ENCODE measurements around the gene PLIN5.
"Not testable (repeated sequence)": the region's sequence is repeated elsewhere in the genome, so short reads cannot be mapped to it uniquely, and the experiment has no call there.

The PLIN5 gene

DNA sequence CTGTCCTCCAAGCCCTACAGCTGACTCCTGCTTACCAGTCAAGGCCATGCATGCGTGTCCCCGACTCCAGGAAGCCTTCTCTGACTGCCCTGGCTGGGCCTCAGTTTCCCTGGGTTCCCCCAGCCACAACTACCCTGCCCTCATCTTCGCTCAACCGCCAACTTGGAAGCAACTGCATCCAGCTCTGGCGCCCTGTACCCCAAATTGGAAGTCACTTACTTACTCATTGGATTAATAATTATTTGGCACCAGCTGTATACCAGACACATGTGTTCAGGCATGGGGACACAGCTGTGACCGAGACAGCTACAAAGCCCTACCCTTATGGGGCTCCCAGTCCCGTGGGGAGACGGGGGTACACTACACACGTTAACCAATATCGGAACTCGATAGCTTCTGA is 35.4 kb upstream of the PLIN5 start:
- no peak for DNase-seq (ENCODE audit: extremely low read depth in 1 of 2, low read depth in 1 of 2)

DNA sequence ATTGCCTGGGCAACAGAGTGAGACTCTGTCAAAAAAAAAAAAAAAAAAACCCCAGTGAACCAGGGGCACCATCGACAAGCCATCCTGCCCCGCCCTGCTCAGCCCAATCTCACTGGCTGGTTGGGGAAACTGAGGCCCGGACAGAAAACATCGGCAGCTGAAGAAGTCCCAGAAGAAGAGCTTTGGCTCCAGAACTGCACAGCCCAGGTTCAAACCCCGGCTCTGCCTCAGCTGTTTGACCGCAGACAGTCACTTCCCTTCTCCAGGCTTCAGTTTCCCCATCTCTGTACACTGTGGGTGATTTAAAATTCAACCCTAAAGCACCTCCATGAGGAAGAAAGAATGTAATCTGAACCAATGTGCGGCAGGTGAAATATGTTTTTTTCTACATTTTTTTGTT is 33.9 kb upstream of the PLIN5 start:
- no peak for DNase-seq (ENCODE audit: extremely low read depth in 1 of 2, low read depth in 1 of 2)

DNA sequence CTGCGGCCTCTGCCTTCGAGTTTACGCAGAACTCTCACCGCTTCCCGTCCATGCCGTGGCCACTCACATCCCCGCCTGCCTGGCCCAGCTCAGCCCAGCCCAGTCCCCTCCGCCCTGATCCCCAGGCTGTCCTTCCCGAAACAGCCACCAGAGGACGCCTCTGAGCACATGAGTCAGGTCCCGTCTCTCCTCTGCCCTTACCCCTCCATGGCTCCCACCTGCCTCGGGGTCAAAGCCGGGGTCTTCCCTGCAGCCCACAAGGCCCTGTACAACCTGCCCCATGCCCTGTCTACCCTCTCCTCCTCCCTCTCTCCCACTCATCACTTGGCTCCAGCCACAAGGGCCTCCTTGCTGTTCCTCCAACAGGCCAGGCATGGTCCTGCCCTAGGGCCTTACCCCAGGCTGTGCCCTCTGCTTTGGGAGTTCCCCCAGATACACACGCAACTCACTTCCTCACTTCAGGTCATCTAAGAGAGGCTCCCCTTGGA is 32.6 kb upstream of the PLIN5 start:
- peak; percentile 23 to 41 for DNase-seq (ENCODE audit: extremely low read depth in 1 of 2, low read depth in 1 of 2)

DNA sequence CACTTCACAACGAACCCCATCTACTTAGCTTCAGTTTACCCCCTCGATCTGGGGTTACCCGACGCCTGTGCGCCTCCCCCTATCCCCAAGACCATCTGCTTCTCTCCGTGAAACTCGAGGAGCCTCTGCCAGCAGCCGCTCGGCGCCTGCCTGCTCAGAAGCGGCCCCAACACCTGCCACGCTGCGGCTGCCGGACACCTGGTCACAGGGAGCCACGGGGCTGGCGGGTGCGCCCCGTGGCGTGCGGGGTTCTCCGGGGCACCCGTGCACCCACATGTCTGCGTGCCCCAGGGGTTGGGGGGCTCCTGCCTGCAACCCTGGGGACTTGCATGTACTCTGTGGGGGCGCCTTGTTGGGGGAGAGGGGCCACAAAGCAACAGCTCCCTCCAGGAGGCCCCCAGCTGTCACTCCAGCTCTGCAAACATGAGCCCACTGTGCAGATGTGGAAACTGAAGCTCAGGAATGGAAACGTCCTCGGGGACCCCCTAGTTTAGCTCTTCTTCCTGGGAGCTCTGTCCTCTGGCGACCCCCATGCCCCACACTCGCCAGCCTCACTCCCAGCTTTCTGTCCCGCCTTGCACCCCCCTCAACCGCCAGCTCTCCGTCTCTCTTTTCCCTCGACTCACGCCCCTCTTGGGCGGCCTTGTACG is 31.5 kb upstream of the PLIN5 start:
- DNase-seq (ENCODE audit: extremely low read depth in 1 of 2, low read depth in 1 of 2) = no peak

DNA sequence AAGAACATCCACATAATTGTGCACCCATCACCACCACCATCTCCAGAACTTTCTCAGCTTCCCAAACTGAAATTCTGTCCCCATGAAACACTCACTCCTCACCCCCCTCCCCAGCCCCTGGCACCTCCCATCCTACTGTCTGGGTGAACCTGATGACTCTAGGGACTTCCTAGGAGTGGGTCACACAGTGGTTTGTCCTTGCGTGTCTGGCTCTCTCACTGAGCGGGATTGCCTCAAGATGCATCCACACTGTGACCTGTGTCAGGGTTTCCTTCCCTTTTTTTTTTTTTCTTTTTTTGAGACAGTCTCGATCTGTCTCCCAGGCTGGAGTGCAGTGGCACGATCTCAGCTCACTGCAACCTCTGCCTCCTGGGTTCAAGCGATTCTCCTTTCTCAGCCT is 28.5 kb upstream of the PLIN5 start:
- not testable (repeated sequence) for DNase-seq (ENCODE audit: extremely low read depth in 1 of 2, low read depth in 1 of 2)

DNA sequence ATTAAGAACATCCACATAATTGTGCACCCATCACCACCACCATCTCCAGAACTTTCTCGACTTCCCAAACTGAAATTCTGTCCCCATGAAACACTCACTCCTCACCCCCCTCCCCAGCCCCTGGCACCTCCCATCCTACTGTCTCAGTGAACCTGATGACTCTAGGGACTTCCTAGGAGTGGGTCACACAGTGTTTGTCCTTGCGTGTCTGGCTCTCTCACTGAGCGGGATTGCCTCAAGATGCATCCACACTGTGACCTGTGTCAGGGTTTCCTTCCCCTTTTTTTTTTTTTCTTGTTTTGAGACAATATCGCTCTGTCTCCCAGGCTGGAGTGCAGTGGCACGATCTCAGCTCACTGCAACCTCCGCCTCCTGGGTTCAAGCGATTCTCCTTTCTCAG is 27.1 kb upstream of the PLIN5 start:
- not testable (repeated sequence) for DNase-seq (ENCODE audit: extremely low read depth in 1 of 2, low read depth in 1 of 2)

DNA sequence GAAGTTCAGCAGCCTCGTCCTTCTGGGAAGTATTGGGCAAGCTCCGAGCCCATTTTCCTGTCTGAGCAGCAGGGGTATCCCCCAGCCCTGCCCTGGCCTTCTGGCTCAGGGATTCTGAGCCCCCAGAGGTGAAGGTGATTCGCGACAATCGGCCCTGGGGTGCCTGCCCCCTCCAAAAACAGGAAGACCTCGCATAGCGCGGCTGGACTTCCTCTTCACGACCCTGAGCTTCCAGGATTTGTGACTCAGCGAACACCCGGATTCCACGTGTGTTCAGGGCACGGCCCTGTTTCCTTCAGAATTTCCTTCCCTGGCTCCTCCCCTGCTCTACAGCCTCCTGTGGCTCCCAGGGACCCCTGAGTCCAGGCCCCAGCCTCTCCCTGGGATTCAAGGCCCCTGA is 24.5 kb upstream of the PLIN5 start, which contains the start of gene SEMA6B:
Gene SEMA6B, minus strand, starts transcription at position 116 of the 400 bp plus-strand sequence. CDS start 1,227 bp downstream, outside the sequence.
- no peak for DNase-seq (ENCODE audit: extremely low read depth in 1 of 2, low read depth in 1 of 2)

DNA sequence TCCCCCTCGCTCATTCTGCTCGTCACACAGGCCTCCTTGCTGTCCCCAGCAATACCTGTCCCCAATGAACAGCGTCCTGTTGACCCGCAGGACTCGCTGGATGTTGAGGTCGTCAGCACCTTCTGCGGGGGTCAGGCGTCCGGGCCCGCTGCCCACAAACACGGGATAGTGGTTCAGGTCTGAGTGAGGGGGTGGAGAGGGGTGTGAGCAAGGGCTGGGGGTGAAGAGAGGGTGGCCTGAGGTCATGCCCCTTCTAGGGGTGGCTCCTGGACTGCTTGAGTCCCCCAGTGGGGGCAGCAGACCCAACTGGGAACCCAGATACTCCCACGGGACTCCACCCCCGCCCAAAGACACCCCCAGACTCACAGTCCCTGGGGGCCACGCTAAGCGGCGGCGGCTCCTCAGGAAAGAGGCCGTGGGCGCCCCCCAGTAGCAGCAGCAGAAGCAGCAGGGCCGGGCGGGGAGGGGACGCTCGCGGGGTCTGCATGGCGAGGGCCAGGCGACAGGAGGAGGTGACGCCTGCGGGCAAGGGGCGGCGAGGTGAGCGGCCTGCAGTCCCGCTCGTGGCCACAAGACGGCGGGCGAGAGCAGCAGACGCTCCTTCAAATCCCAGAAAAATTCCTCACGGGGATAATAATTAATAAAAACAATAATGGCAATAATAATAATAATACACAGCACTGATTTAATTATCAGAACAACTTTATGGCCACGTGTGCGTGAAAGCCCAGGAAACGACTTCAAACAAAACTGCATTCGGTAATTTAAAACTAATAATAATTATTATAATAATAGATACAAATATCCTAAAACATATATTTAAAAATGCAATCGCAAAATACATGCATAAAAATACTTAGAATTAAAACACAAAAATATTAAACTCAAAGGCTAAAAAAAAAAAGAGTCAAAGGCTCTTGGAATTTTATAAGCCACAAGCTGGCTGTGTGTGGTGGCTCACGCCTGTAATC is 23.2 kb upstream of the PLIN5 start:
- DNase-seq (ENCODE audit: extremely low read depth in 1 of 2, low read depth in 1 of 2) = no peak

DNA sequence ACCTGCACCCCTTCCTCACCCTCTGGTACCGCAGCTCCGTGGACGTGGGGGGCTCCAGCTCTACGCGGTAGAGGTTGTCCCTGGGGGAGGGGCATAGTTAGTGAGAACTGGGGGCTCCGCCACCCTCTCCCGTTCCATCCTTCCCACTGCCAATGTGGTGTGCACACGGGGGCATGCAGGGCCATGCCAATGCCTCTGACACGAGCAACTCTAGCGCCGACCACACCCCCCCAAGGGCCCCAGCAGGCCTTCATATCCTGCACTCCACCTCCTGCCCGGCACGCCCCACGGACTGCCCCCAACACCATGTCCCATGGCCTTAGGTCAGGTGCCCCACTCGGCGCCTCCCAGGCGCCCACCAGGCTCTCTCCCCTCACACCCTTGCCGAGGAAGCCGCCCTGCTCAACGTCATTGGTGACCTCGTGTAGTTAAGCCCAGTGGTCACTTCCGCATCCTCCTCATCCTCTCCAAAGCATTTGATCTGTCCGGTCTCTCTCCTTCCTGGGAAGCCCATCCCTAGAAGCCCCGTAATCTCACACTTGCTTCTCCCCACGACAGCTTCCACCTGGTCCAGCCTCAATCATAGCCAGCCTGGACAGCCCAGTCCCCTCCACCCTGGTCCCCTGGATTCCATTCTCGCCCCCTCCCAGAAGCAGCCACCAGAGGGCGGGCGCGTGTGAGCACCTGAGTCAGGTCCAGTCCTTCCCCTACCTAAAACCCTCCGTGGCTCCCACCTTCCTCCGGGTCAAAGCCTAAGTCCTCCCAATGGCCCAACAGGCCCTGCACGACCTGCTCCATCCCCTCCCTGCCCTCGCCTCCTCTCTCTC is 22.3 kb upstream of the PLIN5 start:
- no peak for DNase-seq (ENCODE audit: extremely low read depth in 1 of 2, low read depth in 1 of 2)

DNA sequence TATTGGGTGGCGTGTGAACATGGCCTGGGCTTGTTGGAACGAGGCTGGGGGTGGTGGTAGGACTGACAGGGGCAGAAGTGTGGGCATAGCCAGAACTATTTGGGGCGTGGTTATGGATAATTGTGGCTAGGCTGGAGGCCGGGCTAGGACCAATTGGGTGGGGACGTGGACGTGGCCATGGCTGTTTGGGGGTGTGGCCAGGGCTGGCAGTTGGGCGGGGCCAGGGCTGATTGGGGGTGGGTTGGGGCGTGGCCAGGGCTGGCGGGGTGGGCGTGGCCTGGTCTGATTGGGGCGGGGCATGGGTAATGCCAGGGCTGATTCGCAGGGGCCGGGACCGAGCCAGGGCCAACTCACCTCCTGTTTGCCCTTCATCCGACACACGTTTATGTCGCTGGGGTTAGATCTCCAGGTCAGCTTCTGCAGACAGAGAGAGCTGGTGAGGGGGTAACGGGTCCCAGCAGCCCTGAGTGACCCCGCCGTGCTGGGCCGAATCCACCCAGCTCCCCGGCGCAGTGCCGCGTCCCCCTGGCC is 21.6 kb upstream of the PLIN5 start:
- no peak for DNase-seq (ENCODE audit: extremely low read depth in 1 of 2, low read depth in 1 of 2)

DNA sequence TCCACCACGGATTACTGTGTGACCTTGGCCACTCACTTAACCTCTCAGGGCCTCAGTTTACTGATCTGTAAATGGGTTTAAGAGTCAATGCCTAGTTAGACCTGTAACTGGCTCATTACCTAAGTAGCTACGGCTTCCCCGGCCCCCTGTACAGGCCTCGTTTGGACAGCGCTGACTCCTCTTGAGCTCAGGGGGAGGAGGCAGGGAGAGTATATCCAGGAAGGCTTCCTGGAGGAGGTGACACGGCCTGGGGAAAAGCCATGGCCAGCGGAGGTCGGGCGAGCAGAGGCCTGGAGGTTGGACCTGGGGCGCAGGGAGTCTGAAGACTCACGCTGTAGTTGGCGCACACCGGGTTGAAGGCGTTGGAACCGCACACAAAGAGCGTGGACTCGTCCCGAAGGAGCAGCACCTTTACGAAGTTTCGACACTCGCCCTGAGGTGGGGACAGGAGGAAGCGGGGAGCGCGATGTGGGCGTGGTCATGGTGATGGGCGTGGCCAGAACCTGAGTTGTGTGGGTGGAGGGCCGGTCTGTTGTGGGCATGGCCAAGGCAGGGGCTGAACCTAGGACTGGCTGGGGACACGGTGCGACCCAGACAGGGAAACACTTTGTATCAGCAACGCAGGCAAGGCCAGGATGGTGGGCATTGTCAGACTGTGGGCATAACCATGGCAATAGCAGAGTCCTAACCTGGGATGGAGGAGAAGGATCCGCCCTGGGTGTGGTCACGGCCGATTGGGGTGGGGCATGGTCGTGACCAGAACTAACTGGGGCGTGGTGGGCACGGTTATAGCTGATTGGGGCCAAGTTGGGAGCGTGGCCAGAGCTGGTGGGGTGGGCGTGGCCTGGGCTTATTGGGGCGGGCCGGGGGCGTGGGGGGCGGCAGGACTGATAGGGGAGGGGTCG is 20.9 kb upstream of the PLIN5 start:
- no peak for DNase-seq (ENCODE audit: extremely low read depth in 1 of 2, low read depth in 1 of 2)

DNA sequence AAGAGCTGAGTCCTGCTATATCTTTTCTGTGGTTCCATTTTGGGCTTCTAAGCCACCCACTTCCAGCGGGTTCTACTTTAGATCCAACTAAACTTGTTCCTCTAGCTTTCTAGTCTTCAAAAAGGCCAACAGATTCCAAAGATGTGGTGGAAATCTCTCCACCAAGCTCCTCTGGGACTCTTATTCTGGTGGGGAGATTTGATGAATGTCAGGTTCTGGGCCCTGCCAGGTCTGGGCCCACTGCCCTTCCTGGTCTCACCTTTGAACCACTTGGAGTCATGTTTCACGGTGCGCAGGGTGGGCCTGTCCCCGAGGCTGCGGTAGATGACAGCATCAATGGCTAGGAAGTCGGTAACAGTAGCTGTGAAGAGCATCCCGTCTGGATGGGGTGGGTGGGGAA is 19.7 kb upstream of the PLIN5 start:
- DNase-seq (ENCODE audit: extremely low read depth in 1 of 2, low read depth in 1 of 2) = no peak

DNA sequence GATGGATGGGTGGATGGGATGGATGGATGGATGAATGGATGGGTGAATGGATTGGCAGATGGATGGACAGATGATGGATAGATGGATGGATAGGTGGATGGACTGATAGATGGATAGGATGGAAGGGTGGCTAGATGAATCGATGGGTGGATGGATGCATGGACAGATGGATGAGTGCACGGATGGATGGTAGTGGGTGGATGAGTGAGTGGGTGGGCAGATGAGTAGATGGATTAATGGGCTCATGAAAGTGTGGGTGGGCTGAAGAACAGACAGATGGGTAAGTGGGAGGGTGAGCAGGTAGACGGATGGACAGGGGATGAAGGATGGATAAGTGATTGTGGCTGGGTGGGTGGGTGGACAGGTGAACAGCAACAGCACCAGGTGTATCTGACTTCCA is 18.8 kb upstream of the PLIN5 start:
- DNase-seq (ENCODE audit: extremely low read depth in 1 of 2, low read depth in 1 of 2) = no peak

DNA sequence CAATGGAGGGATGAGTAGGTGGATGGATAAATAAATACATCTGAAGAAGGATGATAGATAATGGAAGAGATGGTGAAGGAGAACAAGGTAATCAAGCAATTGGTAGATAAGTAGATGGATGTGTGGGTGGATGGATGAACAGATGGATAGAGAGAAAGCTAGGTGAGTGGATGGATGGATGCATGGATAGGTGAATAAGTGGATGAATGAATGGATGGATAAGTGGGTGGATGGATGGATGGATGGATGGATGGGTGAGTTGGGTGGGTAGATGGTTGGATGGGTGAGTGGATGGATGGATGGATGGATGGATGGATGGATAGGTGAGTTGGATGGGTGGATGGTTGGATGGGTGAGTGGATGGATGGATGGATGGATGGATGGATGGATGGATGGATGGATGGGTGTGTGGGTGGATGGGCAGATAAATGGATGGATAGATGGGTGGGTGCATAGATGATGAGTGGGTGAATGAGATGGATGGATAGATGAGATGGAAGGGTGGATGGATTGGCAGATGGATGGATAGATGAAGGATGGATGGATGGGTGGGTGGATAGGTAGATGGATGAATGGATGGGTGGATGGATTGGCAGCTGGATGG is 18.2 kb upstream of the PLIN5 start:
- no peak for DNase-seq (ENCODE audit: extremely low read depth in 1 of 2, low read depth in 1 of 2)

DNA sequence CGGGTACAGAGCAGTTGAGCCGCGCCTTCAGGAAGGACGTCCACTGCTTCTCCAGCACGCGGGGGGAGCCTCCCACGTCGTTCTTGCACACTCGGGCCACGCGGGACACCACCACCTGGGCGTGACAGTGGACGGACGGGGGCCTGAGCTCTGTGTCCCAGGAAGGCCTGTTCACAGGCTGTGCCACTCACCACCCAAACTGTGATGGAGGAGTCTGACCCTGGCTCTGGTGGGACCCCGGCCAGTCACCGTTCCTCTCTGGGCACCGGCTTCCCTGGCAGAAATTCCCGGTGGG is 17.4 kb upstream of the PLIN5 start:
- no peak for DNase-seq (ENCODE audit: extremely low read depth in 1 of 2, low read depth in 1 of 2)

DNA sequence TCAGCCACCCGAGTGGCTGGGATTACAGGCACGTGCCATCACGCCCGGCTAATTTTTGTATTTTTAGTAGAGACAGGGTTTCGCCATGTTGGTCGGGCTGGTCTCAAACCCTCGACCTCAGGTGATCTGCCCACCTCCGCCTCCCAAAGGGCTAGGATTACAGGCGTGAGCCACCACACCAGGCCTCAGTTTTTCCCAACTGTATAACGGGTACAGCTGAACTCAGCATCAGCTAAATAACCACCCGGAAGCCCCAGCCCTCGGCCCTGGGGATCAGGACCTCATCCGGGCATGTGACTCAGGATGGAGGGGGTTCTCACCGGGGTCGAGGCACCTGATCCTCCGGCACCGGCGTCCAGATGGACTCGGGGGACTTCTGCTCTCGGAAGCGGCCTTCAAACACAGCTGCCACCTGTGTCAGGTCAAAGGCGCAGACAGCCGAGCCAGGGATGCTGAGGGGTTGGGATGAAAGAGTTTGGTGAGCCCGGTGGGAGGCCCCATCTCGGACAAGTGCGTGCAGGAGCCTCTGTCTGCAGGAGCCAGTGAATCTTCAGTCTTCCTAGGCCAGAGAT is 15.5 kb upstream of the PLIN5 start:
- no peak for DNase-seq (ENCODE audit: extremely low read depth in 1 of 2, low read depth in 1 of 2)

DNA sequence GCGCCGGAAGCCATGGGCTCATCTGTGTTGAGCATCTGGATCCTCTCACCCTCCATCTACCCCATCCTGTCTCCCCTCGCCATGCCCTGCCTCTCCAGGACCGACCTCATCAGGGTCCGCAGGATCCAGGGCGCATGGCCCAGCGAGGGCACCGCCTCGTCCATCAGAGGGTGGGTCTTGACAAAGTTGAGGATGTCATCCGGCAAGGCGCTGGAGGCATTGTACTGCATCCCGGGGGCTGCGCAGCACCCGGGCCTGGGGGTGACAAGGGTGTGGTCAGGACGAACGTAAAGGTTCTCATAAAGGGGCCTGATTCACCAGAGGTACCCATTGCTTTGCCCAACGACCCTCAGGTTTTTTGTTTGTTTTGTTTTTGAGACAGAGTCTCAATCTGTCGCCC is 15.0 kb upstream of the PLIN5 start:
- no peak for DNase-seq (ENCODE audit: extremely low read depth in 1 of 2, low read depth in 1 of 2)

DNA sequence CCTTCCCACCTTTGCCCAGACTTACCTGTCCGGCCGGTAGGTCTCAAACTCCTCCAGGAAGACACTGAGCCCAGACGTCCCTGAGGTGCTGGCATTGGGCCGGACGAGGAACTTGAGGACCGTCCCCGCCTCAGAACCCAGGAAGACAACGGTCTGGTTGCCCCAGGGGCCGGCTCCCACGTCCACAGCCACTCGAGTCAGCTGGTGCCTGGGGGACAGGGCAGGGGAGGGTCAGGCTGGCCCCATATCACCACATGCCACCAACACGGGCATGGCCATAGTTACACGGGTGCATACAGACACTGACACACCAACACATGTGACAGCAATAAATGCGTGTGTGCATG is 13.2 kb upstream of the PLIN5 start:
- no peak for DNase-seq (ENCODE audit: extremely low read depth in 1 of 2, low read depth in 1 of 2)

Data from activated CD8-positive, alpha-beta memory T cell treated with anti-CD3 and anti-CD28 coated beads for 1 hour (primary cell).